HG03159 (cell line): ENCODE measurements around the gene CROCC.

ENCODE experiments used
- ATAC-seq: cut with Tn5 transposase; IDR thresholded peaks from one replicate; pipeline ENCODE4 v1.9.1; 2021; ENCODE audit warnings: mild to moderate bottlenecking, moderate library complexity; ENCODE audit not compliant: unreplicated experiment

Gene CROCC

GRCh38 chr1:16980473-16981268 lies 58.9 kb downstream of the CROCC start, which contains the start of gene MFAP2:
MFAP2 (minus strand) TSS chr1:16980620; CDS start chr1:16978273, 2,347 bp downstream.
- ATAC-seq, result no peak

GRCh38 chr1:16981269-16981849 lies 59.6 kb downstream of the CROCC start:
- ATAC-seq, result no peak

- no peak for ATAC-seq
These were observed 61.2 kb downstream of the CROCC start for GRCh38 chr1:16982902-16983301.

GRCh38 chr1:16983649-16984048 lies 61.9 kb downstream of the CROCC start:
- no peak for ATAC-seq

- no peak for ATAC-seq
These were observed 63.0 kb downstream of the CROCC start for GRCh38 chr1:16984717-16985116.

- no peak for ATAC-seq
These were observed 64.4 kb downstream of the CROCC start for GRCh38 chr1:16986113-16986512.

- no peak for ATAC-seq
These were observed 64.8 kb downstream of the CROCC start for GRCh38 chr1:16986560-16986959.

GRCh38 chr1:16986962-16987361 lies 65.2 kb downstream of the CROCC start:
- no peak for ATAC-seq

- ATAC-seq, result no peak
These were observed 66.5 kb downstream of the CROCC start for GRCh38 chr1:16988210-16988609.

- no peak for ATAC-seq
These were observed 68.1 kb downstream of the CROCC start for GRCh38 chr1:16989676-16990391.

- ATAC-seq, result no peak
These were observed 69.8 kb downstream of the CROCC start for GRCh38 chr1:16991571-16991970.

- ATAC-seq, result no peak
These were observed 70.4 kb downstream of the CROCC start for GRCh38 chr1:16992102-16992501.

- no peak for ATAC-seq
These were observed 70.9 kb downstream of the CROCC start for GRCh38 chr1:16992675-16993074.

GRCh38 chr1:16993521-16994038 lies 71.8 kb downstream of the CROCC start:
- ATAC-seq, result no peak

- ATAC-seq, result no peak
These were observed 75.1 kb downstream of the CROCC start for GRCh38 chr1:16996845-16997244.

- no peak for ATAC-seq
These were observed 76.9 kb downstream of the CROCC start for GRCh38 chr1:16998589-16998988.

- no peak for ATAC-seq
These were observed 78.1 kb downstream of the CROCC start for GRCh38 chr1:16999863-17000262.

GRCh38 chr1:17001760-17002523 lies 80.2 kb downstream of the CROCC start:
- ATAC-seq, result no peak

GRCh38 chr1:17002524-17002902 lies 80.8 kb downstream of the CROCC start:
- no peak for ATAC-seq

- no peak for ATAC-seq
These were observed 83.0 kb downstream of the CROCC start for GRCh38 chr1:17004466-17005364.
